ENCODE data around the gene FCHO1. TPM values are rescaled to one million over a fixed set of nuclear protein-coding genes. Genes with fewer than 3 reads are reported as not detected.

FCHO1 gene
- total and polyA plus RNA-seq, 4 donors = 0.69 to 2.8 (median 1.7) TPM

GRCh38 chr19:17802137-17802858 lies 51.0 kb downstream of the FCHO1 start:
- TF ChIP-seq TAF1 (conservative IDR thresholded peaks at IDR 0.05) = no peak
- TF ChIP-seq MAX (IDR thresholded peaks at IDR 0.05) = no peak
- no peak for TF ChIP-seq FOXA2 (IDR thresholded peaks at IDR 0.05)
- TF ChIP-seq ZBTB33 (IDR thresholded peaks at IDR 0.05) = no peak
- no peak for TF ChIP-seq JUND (IDR thresholded peaks at IDR 0.05)
- TF ChIP-seq RAD21 (IDR thresholded peaks at IDR 0.05) = no peak
- no peak for TF ChIP-seq HNF4G (IDR thresholded peaks at IDR 0.05)
- no peak for TF ChIP-seq ATF3 (IDR thresholded peaks at IDR 0.05)
- no peak for TF ChIP-seq FOXA1 (IDR thresholded peaks at IDR 0.05)
- TF ChIP-seq RXRA (IDR thresholded peaks at IDR 0.05) = no peak
- TF ChIP-seq GABPA (IDR thresholded peaks at IDR 0.05 in 1 of 2, conservative IDR thresholded peaks at IDR 0.05 in 1 of 2) = no peak
- TF ChIP-seq HNF4A (conservative IDR thresholded peaks at IDR 0.05) = no peak
- TF ChIP-seq EGR1 (IDR thresholded peaks at IDR 0.05; ENCODE audit: low read depth in 2 of 2) = no peak
- TF ChIP-seq CTCF (IDR thresholded peaks at IDR 0.05; ENCODE audit: low read depth, low read length, missing input control) = no peak
- no peak for TF ChIP-seq YY1 (IDR thresholded peaks at IDR 0.05)
- no peak for TF ChIP-seq NR2F2 (IDR thresholded peaks at IDR 0.05)
- no peak for TF ChIP-seq REST (IDR thresholded peaks at IDR 0.05)
- no peak for TF ChIP-seq SP1 (IDR thresholded peaks at IDR 0.05)
- Histone ChIP-seq H3K27ac (ENCODE audit: low read depth in 1 of 2, low read length in 2 of 2) (no peak overlapping the region), H3K4me1 (ENCODE audit: control insufficient read depth in 4 of 4, insufficient read depth in 4 of 4, low read length in 3 of 4) (peaks cover 0 to 5% (median 0%) of the 10 kb centered on the region in 4 donors), H3K27me3 (ENCODE audit: control insufficient read depth in 4 of 4, insufficient read depth in 4 of 4, low read length in 3 of 4) (no peaks in the 10 kb centered on the region), H3K9me3 (ENCODE audit: control insufficient read depth in 4 of 4, low read length in 3 of 4) (no peaks in the 10 kb centered on the region), H3K9ac (ENCODE audit: low read depth in 1 of 2, low read length in 2 of 2) (no peak overlapping the region), H3K36me3 (ENCODE audit: control insufficient read depth in 4 of 4, insufficient read depth in 3 of 4, low read depth in 1 of 4, low read length in 3 of 4) (no peaks in the 10 kb centered on the region), H3K4me3 (ENCODE audit: low read depth in 1 of 3, low read length in 3 of 3) (no peak overlapping the region)
- 72% methylated on average over 12 of the region's 12 CpGs for WGBS
- DNase-seq (ENCODE audit: low spot score) = no peak
